Measurements from ENCODE around the gene MAPT. TPM values are rescaled to one million over a fixed set of nuclear protein-coding genes. Genes with fewer than 3 reads are reported as not detected.

MAPT gene
- total RNA-seq, 4 donors from 2014 or later: 1.7 to 2.3 (median 1.8) TPM

- no peak for TF ChIP-seq CTCF (IDR thresholded peaks at IDR 0.05)
- WGBS, 2 donors (ENCODE audit: low coverage in 1 of 2): 67 to 69% methylated on average over 1 to 3 of the region's 3 CpGs
- in situ Hi-C loops (cut with MboI; ENCODE audit: low pct_ligation_motif_present in 1 of 4, low pct_unique_long_range_greater_than_20kb in 1 of 4, low sequenced_read_pairs in 3 of 4) (loop anchor here in 3 of 4 donors (5.0 to 25.0 kb wide), 3 partner anchors 139 to 167 kb away; no protein-coding TSS in a partner anchor), intact Hi-C loops (cut with DNase I; ENCODE audit: low total_unique reads) (loop anchor here (5.0 kb wide), 1 partner anchor 147 kb away; the partner anchor contains the start of gene KANSL1)
- Histone ChIP-seq H3K9me3 (no peaks in the 10 kb centered on the region), H3K4me1 (peaks cover 0 to 46% (median 34%) of the 10 kb centered on the region in 4 donors), H3K27me3 (no peaks in the 10 kb centered on the region), H3K36me3 (peaks cover 0 to 16% (median 9%) of the 10 kb centered on the region in 4 donors), H3K4me3 (no peak overlapping the region), H3K27ac (no peak overlapping the region)
- DNase-seq: no peak
These were observed 151.3 kb downstream of the MAPT start for GRCh38 chr17:46045639-46046038.

- no peak overlapping the region for H3K4me3 ChIP-seq
- H3K27me3 ChIP-seq: no peaks in the 10 kb centered on the region
- intact Hi-C loops (cut with DNase I; ENCODE audit: low total_unique reads): loop anchor here (5.0 kb wide), 1 partner anchor 145 kb away; the partner anchor contains the start of gene KANSL1
- DNase-seq: no peak
- in situ Hi-C loops (cut with MboI; ENCODE audit: low pct_ligation_motif_present in 1 of 4, low pct_unique_long_range_greater_than_20kb in 1 of 4, low sequenced_read_pairs in 3 of 4): loop anchor here in 3 of 4 donors (5.0 to 25.0 kb wide), 3 partner anchors 138 to 165 kb away; no protein-coding TSS in a partner anchor
- WGBS, 2 donors (ENCODE audit: low coverage in 1 of 2): 46 to 60% methylated on average over 1 of the region's 1 CpG
- H3K4me1 ChIP-seq: peaks cover 0 to 48% (median 37%) of the 10 kb centered on the region in 4 donors
- H3K27ac ChIP-seq: peak overlapping the region in 2 of 4 donors; percentile 19 to 30
- peaks cover 0 to 16% (median 9%) of the 10 kb centered on the region in 4 donors for H3K36me3 ChIP-seq
- TF ChIP-seq EP300 (IDR thresholded peaks at IDR 0.05; ENCODE audit: low read depth): no peak
- TF ChIP-seq CTCF (IDR thresholded peaks at IDR 0.05): peak in 1 of 5 experiments; percentile 9
- H3K9me3 ChIP-seq: no peaks in the 10 kb centered on the region
These were observed 152.6 kb downstream of the MAPT start for GRCh38 chr17:46046957-46047356.

GRCh38 chr17:46047398-46047797 is 153.0 kb downstream of the MAPT start:
- Histone ChIP-seq H3K27me3 (no peaks in the 10 kb centered on the region), H3K27ac (peak overlapping the region in 2 of 4 donors; percentile 19 to 30), H3K36me3 (peaks cover 0 to 16% (median 9%) of the 10 kb centered on the region in 4 donors), H3K9me3 (no peaks in the 10 kb centered on the region), H3K4me3 (no peak overlapping the region), H3K4me1 (peaks cover 0 to 48% (median 38%) of the 10 kb centered on the region in 4 donors)
- peak; percentile 28 for DNase-seq
- intact Hi-C loops (cut with DNase I; ENCODE audit: low total_unique reads): loop anchor here (5.0 kb wide), 1 partner anchor 145 kb away; the partner anchor contains the start of gene KANSL1
- WGBS, 2 donors (ENCODE audit: low coverage in 1 of 2): 88 to 100% methylated on average over 1 to 5 of the region's 5 CpGs
- in situ Hi-C loops (cut with MboI; ENCODE audit: low pct_ligation_motif_present in 1 of 4, low pct_unique_long_range_greater_than_20kb in 1 of 4, low sequenced_read_pairs in 3 of 4): loop anchor here in 3 of 4 donors (5.0 to 25.0 kb wide), 3 partner anchors 137 to 165 kb away; no protein-coding TSS in a partner anchor
- TF ChIP-seq POLR2AphosphoS5 (IDR thresholded peaks at IDR 0.05): no peak
- no peak for TF ChIP-seq EP300 (IDR thresholded peaks at IDR 0.05; ENCODE audit: low read depth)
- no peak for TF ChIP-seq POLR2A (IDR thresholded peaks at IDR 0.05)
- no peak for TF ChIP-seq CTCF (IDR thresholded peaks at IDR 0.05)

GRCh38 chr17:46047856-46048255 is 153.5 kb downstream of the MAPT start:
- Histone ChIP-seq H3K36me3 (peaks cover 0 to 16% (median 9%) of the 10 kb centered on the region in 4 donors), H3K27me3 (no peaks in the 10 kb centered on the region), H3K4me1 (peaks cover 0 to 46% (median 36%) of the 10 kb centered on the region in 4 donors), H3K4me3 (no peak overlapping the region), H3K9me3 (no peaks in the 10 kb centered on the region), H3K27ac (no peak overlapping the region)
- WGBS, 2 donors (ENCODE audit: low coverage in 1 of 2): 84 to 92% methylated on average over 3 to 8 of the region's 8 CpGs
- TF ChIP-seq POLR2A (IDR thresholded peaks at IDR 0.05) (no peak), CTCF (IDR thresholded peaks at IDR 0.05) (no peak)
- intact Hi-C loops (cut with DNase I; ENCODE audit: low total_unique reads) (loop anchor here (5.0 kb wide), 1 partner anchor 144 kb away; the partner anchor contains the start of gene KANSL1), in situ Hi-C loops (cut with MboI; ENCODE audit: low pct_ligation_motif_present in 1 of 4, low pct_unique_long_range_greater_than_20kb in 1 of 4, low sequenced_read_pairs in 3 of 4) (loop anchor here in 3 of 4 donors (5.0 to 25.0 kb wide), 3 partner anchors 137 to 164 kb away; no protein-coding TSS in a partner anchor)
- no peak for DNase-seq
